GM10266 (cell line): ENCODE results near the gene TBC1D9B.

Source experiments
- DNase-seq: peaks from one replicate; pipeline ENCODE4 v3.0.0; 2012; ENCODE audit errors: extremely low spot score
- TF ChIP-seq, protein P1 (sequence below): IDR thresholded peaks from 2 replicates; pipeline ENCODE4 v1.5.1; 2012; ENCODE audit warnings: mild to moderate bottlenecking, low read depth; ENCODE audit not compliant: control insufficient read depth, insufficient read depth; ENCODE audit errors: missing control alignments

The TBC1D9B gene

DNA sequence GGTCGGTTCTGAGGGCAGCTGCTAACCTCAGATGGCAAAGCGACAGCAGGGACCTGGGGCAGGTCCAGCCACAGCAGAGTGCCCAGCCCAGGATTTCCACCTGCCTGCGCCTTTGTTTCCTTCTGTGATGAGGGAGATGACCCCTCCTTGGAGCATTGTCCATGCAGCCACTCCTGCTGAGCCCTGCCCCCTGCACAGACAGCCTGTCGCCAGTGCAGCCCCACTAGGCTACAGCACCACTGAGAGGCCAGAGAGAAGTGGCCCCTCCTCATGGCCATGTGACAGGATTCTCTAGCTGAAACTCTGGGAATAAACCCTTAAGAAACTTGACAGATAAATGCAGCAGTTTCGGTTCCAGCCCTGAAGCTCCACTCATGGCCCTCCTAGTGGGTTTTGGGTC is 38.6 kb downstream of the TBC1D9B start:
- no peak for DNase-seq
- TF ChIP-seq, protein P1, sequence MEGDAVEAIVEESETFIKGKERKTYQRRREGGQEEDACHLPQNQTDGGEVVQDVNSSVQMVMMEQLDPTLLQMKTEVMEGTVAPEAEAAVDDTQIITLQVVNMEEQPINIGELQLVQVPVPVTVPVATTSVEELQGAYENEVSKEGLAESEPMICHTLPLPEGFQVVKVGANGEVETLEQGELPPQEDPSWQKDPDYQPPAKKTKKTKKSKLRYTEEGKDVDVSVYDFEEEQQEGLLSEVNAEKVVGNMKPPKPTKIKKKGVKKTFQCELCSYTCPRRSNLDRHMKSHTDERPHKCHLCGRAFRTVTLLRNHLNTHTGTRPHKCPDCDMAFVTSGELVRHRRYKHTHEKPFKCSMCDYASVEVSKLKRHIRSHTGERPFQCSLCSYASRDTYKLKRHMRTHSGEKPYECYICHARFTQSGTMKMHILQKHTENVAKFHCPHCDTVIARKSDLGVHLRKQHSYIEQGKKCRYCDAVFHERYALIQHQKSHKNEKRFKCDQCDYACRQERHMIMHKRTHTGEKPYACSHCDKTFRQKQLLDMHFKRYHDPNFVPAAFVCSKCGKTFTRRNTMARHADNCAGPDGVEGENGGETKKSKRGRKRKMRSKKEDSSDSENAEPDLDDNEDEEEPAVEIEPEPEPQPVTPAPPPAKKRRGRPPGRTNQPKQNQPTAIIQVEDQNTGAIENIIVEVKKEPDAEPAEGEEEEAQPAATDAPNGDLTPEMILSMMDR, result no peak

DNA sequence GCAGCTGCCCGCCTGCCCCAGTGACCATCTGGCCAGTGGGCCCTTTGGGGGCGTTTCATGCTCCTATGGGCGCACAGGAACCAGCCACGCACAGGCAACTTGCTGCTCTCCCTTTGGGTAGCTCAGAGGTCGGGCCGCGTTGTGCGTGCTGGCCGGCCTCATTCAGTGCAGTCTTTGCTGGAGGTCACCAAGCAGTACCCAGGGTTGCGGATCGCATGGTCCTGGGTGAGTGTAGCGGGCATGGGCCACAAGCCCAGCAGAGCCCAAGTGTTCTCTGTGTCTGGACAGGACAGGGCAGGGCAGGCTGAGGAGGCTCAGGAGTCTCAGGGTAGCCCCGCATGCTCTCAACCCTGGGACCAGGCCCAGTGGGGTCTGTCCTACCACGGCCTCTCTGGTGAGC is 39.2 kb downstream of the TBC1D9B start:
- TF ChIP-seq, protein P1, result no peak
- DNase-seq, result no peak

DNA sequence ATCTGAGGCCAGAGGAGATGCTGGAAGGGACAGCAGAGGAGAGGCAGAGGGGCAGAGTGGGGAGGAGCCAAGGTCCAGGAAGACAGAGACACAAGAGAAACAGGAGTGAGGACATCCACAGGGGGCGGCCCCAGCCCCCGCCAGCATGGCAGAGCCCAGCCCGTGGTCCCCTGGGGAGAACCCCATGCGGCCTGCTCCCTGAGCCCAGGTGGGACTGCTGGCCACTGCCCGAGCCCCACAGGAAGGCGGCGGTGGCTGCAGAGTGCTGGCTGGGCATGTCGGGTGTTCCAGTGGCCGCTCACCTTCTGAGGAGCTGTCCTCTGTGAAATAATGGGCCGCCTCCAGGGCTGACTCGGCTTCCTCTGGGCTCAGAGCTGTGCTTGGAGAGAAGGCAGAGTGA is 40.2 kb downstream of the TBC1D9B start:
- no peak for DNase-seq
- TF ChIP-seq, protein P1, result no peak

DNA sequence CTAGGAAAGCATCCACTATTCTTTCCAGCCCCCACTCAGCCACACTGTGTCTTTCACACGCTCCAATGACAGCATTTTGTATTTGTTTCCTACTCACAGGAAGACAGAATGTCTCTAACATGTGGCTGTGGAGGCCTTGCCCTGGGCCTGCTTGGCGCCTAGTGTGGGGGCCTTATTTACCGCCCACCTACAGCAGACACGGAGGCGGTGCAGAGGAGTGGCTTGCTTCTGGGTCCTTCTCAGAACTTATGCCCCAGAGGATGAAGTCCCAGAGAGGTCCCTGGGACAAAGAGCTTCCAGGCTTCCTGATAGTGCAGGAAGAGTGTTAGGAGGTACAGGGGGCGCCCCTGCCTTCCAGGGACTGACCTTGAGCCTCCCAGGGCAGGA is 40.6 kb downstream of the TBC1D9B start:
- TF ChIP-seq, protein P1, result no peak
- no peak for DNase-seq

DNA sequence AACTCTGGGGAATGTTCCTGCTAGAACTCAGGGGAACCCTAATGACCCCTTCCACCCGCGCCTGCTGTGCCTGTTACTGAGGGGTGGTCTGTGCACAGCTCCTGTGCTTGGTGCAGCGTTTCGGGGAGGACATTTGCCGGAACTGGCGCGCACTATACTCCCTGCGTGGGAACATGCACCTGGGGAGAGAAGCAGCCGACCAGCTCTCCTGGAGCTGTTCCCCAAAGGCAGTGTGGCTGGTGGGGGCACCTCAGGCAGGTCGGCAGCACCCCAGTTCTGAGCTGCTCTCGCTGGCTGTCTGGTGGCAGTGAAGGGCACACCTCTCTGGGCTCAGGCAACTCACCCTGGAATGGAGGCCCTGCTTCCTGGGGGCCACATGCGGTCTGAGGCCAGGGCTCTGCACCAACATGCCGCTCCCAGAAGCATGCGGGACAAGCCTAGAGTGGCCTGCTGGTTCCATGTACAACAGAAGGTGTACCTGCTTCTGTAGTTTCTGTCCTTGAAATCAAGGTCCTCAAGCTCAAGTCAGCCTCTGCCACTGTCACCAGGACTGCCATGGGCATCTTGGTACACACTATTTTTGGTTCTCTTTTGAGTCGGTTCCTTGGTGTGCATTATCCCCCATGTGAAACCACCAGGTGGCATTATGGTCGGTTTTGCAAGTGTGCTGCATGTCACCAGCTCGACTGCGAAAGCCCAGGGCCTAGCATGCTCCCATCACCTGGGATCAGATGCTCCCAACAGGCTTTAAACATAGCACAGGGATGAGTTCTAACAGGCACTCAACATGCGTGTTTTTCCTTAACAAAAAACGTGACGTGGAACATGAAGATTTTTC is 41.2 kb downstream of the TBC1D9B start:
- DNase-seq, result peak; percentile 58
- TF ChIP-seq, protein P1, result peak; percentile 16

DNA sequence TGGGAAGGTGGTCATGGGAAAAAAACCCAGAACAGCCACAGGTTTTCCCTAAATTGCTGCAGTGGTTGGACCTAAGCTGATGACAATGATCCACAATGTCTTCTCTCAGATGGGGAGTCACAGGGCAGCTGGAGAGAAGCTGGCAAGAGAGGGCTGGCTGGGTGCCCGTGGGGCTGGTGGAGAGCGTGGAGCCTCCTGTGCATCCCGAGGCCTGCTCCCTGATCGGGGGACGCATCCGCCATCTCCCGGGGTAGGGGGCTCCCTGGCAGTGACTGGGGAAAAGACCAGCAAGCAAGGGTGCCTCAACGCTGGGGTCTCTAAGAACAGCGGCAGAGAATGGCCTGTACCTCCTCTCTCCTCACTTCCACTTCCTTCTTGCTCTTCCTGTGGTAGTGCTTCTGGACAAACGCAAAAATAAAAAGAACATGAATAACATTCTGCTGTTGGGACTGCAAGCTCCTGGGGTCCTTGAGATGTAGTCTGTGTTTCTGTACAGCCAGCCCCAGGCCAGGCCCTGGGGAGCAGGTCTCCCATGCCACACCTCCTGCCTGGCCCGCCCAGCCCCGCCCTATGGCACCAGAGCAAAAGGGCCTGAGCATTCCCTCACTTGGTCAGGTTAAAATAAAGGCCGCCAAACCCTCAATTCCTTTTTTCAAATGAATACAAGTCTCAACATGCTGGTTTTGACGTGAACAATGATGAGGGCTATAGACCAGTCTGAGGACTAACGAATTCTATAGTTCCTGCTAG is 42.0 kb downstream of the TBC1D9B start:
- TF ChIP-seq, protein P1, result no peak
- DNase-seq, result no peak

DNA sequence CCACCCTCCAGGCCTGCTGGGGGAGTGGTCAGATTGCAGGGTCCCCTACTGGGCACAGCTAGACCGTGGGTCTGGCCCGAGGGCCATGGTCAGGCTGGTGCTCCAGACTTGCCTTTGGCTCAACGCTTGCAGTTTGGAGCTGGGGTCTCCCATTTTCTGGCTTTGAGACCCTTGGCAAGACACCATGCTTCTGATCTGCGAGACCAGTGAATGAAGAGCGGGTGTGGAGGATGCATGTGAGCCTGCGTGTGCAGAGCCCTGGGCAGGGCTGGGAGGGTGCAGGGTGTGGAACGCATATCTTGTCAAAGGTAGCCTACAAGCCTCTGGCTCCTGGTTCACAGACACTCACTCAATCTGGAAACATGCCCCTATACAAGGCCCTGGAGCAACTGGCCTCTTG is 43.0 kb downstream of the TBC1D9B start:
- no peak for DNase-seq
- TF ChIP-seq, protein P1, result no peak
